Astrocyte of the spinal cord (primary cell): ENCODE measurements around the gene MCC.

Experiments
- DNase-seq: peaks from one replicate; pipeline ENCODE4 v3.0.0; 2011; ENCODE audit warnings: low read depth, low spot score
- H3K4me3 ChIP-seq: 2 replicates; pipeline ENCODE4 v1.5.1; 2011; ENCODE audit warnings: low read depth, mild to moderate bottlenecking, low read length, moderate library complexity
- CTCF ChIP-seq: IDR thresholded peaks from 2 replicates; pipeline ENCODE4 v1.5.1; 2012; ENCODE audit warnings: low read depth, mild to moderate bottlenecking, low read length, inconsistent platforms
- in situ Hi-C: cut with HindIII; loops from 2 replicates; pipeline ENCODE4 v1.10.0; 2017; ENCODE audit warnings: low sequenced_read_pairs

MCC gene

DNA sequence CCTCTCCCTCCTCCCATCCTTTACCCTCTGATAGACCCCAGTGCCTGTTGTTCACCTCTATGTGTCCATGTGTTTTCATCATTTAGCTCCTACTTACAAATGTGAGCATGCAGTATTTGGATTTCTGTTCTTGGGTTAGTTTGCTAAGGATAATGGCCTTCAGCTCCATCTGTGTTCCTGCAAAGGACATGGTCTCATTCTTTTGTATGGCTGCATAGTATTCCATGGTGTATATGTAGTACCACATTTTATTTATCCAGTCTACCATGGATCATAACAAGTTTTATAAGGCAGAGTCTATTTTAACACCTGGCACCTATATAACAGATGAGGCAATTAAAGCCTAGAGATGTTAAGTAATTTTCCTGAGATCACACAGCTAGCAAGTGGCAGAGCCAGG lies 32.6 kb upstream of the MCC start:
- DNase-seq: no peak
- no peak overlapping the region for H3K4me3 ChIP-seq
- no peak for TF ChIP-seq CTCF
- in situ Hi-C loops: no loop called here

DNA sequence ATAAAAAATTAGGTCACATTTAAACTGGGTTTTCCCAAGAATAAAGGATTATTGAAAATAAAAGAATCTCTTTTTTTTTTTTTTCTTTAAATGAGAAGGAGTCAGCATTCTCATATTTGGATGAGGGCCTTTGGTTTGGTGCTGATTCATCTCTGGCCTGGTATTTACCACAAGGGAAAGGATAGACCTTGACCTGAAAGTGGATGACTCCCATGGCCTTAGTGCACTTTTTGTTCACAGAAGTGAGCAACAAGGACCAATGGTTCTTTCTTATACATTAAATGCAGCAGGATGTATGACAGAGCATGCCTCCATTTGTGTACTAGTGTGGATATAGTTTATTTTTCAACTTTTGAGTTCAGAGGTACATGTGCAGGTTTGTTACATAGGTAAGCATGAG lies 32.2 kb upstream of the MCC start:
- peak; percentile 39 for DNase-seq
- in situ Hi-C loops: no loop called here
- H3K4me3 ChIP-seq: no peak overlapping the region
- no peak for TF ChIP-seq CTCF

GRCh38 chr5:113519412-113519811 lies 31.2 kb upstream of the MCC start:
- TF ChIP-seq CTCF: no peak
- H3K4me3 ChIP-seq: no peak overlapping the region
- in situ Hi-C loops: no loop called here
- DNase-seq: no peak

DNA sequence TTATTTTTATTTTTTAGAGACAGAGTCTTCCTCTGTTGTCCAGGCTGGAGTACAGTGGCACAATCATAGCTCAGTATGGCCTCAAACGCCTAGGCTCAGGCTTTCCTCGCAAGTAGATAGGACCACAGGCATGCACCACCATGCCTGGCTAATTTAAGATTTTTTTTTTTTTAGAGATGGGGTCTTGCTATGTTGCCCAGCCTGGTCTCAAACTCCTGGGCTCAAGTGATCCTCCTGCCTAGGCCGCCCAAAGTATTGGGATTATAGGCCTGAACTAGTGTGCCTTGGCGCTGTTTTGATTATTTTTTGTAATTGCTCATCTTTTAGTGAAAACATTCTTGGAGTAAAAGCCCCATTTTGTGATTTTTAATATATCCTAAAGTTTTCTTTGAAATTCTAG lies 30.6 kb upstream of the MCC start:
- TF ChIP-seq CTCF: no peak
- no peak for DNase-seq
- H3K4me3 ChIP-seq: no peak overlapping the region
- in situ Hi-C loops: no loop called here

- TF ChIP-seq CTCF: no peak
- H3K4me3 ChIP-seq: peak overlapping the region; percentile 70
- no peak for DNase-seq
- in situ Hi-C loops: no loop called here
Measured at GRCh38 chr5:113514289-113514635, 26.0 kb upstream of the MCC start.

- peak; percentile 89 for DNase-seq
- peak; percentile 27 for TF ChIP-seq CTCF
- in situ Hi-C loops: no loop called here
- H3K4me3 ChIP-seq: peak within 1 kb of the TSS; percentile 70
Measured at GRCh38 chr5:113513384-113514288, 25.4 kb upstream of the MCC start, which contains the start of gene YTHDC2. Gene YTHDC2, plus strand, starts transcription at chr5:113513694. Its CDS starts 202 bp downstream, at chr5:113513896.
